ENCODE data around the gene SLC6A3. TPM values are rescaled to one million over a fixed set of nuclear protein-coding genes. Genes with fewer than 3 reads are reported as not detected.

SLC6A3 gene
- total and polyA plus RNA-seq, 3 donors from 2014 or later: 0.55 to 1.5 (median 0.83) TPM

- H3K27ac ChIP-seq: no peak overlapping the region
Observed at GRCh38 chr5:1409381-1410110, 35.7 kb downstream of the SLC6A3 start.

GRCh38 chr5:1406681-1407640, 38.3 kb downstream of the SLC6A3 start:
- no peaks in the 10 kb centered on the region for H3K27me3 ChIP-seq
- intact Hi-C loops (cut with DNase I; ENCODE audit: low total_unique reads): no loop called here
- H3K4me1 ChIP-seq: no peaks in the 10 kb centered on the region
- no peak for TF ChIP-seq CTCF (IDR thresholded peaks at IDR 0.05)
- TF ChIP-seq POLR2A (IDR thresholded peaks at IDR 0.05): no peak
- no peaks in the 10 kb centered on the region for H3K36me3 ChIP-seq (ENCODE audit: low read depth, missing control alignments)
- no peak overlapping the region for H3K4me3 ChIP-seq
- DNase-seq: no peak
- no peak overlapping the region for H3K27ac ChIP-seq
- H3K9me3 ChIP-seq: no peaks in the 10 kb centered on the region
- 69 to 76% methylated on average over 35 of the region's 35 CpGs for WGBS, 2 donors

More at GRCh38 chr5:1409381-1410110, 35.7 kb downstream of the SLC6A3 start:
- Histone ChIP-seq H3K27me3 (no peaks in the 10 kb centered on the region), H3K4me3 (no peak overlapping the region), H3K4me1 (no peaks in the 10 kb centered on the region), H3K36me3 (ENCODE audit: low read depth, missing control alignments) (no peaks in the 10 kb centered on the region), H3K9me3 (no peaks in the 10 kb centered on the region)
- intact Hi-C loops (cut with DNase I; ENCODE audit: low total_unique reads): no loop called here
- TF ChIP-seq CTCF (IDR thresholded peaks at IDR 0.05) (no peak), POLR2A (IDR thresholded peaks at IDR 0.05) (no peak)
- 79% methylated on average over 29 to 33 of the region's 33 CpGs for WGBS, 2 donors
- no peak for DNase-seq

GRCh38 chr5:1405539-1406530, 39.4 kb downstream of the SLC6A3 start:
- TF ChIP-seq CTCF (IDR thresholded peaks at IDR 0.05): no peak
- TF ChIP-seq POLR2A (IDR thresholded peaks at IDR 0.05): no peak
- 84 to 90% methylated on average over 22 to 37 of the region's 40 CpGs for WGBS, 2 donors
- Histone ChIP-seq H3K4me3 (no peak overlapping the region), H3K36me3 (ENCODE audit: low read depth, missing control alignments) (no peaks in the 10 kb centered on the region), H3K9me3 (no peaks in the 10 kb centered on the region), H3K27me3 (no peaks in the 10 kb centered on the region), H3K4me1 (no peaks in the 10 kb centered on the region), H3K27ac (no peak overlapping the region)
- intact Hi-C loops (cut with DNase I; ENCODE audit: low total_unique reads): no loop called here
- DNase-seq: no peak

GRCh38 chr5:1405121-1405520, 40.1 kb downstream of the SLC6A3 start:
- Histone ChIP-seq H3K9me3 (no peaks in the 10 kb centered on the region), H3K4me3 (no peak overlapping the region), H3K4me1 (no peaks in the 10 kb centered on the region), H3K36me3 (ENCODE audit: low read depth, missing control alignments) (no peaks in the 10 kb centered on the region), H3K27ac (no peak overlapping the region), H3K27me3 (no peaks in the 10 kb centered on the region)
- intact Hi-C loops (cut with DNase I; ENCODE audit: low total_unique reads): no loop called here
- no peak for TF ChIP-seq POLR2A (IDR thresholded peaks at IDR 0.05)
- no peak for DNase-seq
- 87% methylated on average over 19 of the region's 19 CpGs; no CpG with 5 or more reads in 1 of the 2 donors for WGBS, 2 donors

All from testis (tissue), 3 donors.